T follicular helper cell (primary cell): ENCODE measurements around the gene COPS3.

ENCODE experiments used
- DNase-seq: peaks from one replicate; pipeline ENCODE4 v3.0.0-alpha.2; 2020; ENCODE audit warnings: low read depth

Gene COPS3

DNA sequence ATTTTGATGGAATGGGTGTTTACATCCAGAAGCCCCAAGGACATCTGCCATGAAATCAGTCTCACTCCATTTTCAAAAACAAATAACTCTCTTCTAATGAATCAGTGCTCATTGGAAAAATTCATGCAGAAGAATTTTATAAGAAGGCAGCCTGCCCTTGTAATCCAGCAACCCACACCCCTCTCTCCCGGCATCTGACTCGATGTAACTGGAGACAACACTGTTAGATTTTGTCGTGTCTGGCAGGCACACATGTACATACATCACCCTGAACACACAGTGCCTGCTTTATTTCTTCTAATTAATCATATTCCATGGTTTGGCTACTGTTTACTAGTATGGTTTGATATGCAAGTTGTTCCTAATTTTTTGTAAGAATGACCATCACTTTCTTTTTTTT, 63.1 kb downstream of the COPS3 start:
- no peak for DNase-seq

DNA sequence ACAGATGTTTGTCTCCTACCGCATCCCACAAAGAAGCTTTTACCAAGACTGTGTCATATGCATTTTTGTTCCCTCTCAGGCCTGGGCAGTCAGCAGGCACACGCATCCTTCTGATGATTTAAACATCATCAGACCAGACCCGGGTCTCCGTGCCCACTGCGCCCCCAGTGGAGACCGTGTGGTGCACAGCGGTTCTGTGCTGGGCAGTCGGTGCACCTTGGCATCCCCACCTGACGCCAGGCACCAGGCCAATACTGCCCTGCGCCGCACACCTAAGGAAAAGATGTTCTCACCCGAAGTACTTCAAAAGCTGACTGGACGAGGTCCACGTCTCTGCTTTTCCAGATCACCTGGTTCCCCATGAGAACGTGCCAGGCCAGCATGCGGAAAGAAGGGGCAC, 64.3 kb downstream of the COPS3 start:
- DNase-seq, result no peak

DNA sequence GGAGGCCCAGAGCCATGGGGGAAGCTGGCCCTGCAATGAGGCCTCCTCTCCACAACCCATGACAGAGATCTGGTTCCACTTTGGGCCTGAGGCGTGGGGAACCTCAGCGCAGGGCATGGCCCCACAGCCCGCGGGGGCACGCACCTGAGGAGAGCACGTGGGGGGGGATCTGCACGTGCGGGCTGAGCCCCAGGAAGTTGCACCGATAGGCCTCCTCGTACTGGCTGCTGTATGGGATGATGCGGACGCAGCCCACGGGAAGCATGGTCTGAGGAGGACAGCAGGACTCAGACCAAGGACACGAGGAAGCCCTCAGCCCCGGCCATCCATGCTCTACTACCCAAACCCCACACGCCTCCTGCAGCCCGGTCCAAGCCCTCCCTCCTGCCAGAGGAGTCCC, 64.8 kb downstream of the COPS3 start:
- DNase-seq, result no peak

DNA sequence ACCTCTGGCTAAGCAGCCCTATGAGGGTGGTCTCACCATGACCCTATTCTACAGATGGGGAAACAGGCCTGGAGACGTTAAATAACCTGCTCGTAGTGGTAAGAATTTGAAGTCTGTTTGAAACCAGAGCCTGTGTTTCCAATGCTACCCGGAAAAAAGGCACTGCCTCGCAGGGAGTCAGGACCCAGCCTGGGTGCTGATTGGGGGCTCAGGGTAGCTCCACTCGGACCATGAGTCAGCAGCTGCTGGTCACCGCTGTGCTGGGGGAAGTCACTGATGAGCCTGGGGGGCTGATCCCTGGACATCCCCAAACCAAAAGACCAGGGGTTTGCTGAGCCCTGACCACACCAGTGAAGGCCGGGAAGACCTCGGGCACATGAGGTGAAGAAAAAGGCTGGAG, 65.5 kb downstream of the COPS3 start:
- no peak for DNase-seq

DNA sequence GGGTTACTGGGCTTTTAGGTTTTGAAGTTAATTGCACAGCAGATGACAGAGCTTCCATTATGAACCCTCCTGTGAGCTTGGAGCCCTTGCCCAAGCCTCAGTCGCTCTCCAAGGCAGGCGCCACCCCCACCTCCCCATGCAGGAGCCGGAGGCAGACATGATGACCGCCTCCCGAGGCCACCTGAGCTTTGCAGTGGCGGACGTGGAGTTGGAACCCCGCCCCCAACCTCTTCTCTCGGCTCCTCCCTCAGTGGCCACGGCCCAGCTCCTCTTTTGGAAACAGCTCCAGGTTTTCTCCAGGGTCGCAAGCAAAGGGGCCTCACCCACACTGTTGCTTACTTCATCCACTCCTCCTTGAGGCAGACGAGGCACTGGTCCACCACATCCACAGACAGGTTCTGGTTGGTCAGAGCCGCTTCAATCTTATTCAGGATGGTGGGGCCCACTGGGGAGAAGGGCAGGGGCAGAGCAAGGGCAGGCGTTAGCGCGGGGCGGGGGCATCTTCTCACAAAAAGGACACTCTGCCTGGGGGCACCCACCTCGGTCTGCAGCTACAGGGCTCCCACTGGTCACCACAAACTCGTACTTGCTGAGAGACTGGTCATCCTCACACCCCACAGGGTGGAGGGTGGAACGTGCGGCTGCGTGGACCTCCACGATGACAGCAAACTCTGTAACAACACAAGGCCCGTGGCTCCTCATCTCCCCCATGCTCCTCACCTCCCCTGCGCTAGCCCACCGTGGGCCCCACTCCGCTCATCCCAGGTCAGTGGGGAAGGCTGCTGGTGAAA, 66.2 kb downstream of the COPS3 start:
- DNase-seq, result no peak

DNA sequence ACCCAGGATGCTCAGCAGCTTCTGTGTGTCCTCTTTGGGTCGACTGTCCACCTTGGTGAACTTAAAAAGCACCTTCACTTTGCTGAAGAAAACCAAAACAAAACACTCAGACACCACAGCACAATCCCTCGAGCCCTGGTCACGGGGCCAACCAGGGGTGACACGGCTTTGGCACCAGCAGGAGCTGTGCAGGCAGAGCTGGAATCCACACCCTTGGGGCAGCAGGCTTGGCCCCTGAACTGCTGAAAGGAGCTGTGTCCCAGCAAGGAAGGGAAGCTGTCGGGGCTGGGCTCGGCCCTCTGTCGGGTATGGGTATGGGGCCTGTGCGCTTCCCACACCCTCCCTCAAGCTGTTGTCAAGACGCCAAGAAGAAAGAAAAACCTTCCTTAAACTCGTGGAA, 67.3 kb downstream of the COPS3 start:
- DNase-seq, result no peak

DNA sequence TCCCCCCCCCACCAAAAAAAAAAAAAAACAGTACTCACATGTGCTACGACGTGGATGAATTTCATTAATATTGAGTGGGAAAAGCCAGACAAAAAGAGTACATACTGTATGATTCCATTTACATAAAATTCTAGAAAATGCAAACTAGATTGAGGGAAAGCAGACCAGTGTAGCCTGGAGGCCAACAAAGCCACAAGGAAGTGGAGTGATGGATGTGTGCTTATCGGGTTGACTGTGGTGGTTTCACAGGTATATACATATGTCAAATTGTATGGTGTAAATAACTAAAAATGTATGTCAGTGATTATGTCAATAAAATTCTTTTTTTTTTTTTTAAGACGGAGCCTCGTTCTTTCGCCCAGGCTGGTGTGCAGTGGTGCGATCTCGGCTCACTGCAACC, 73.0 kb downstream of the COPS3 start:
- DNase-seq, result no peak

DNA sequence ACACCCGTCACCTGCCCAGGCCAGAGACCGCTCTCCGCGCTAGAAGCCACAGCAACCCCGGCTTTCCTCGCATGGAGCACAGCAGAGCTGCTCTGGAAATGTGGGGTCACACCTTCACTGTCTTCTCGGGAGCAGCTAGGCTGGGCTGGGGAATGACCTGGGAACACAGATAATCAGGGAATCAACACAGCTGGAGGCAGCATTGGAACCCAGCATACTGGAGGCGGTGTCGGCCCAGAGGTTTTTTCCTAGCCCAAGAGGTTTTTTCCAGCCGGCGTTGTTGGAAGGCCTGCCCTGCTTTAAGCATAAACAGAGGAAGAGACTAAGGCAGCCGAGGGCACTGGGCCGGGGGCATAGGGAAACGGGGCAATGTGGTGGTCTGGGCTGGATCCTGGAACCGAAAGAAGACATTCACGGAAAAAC, 74.1 kb downstream of the COPS3 start:
- no peak for DNase-seq

DNA sequence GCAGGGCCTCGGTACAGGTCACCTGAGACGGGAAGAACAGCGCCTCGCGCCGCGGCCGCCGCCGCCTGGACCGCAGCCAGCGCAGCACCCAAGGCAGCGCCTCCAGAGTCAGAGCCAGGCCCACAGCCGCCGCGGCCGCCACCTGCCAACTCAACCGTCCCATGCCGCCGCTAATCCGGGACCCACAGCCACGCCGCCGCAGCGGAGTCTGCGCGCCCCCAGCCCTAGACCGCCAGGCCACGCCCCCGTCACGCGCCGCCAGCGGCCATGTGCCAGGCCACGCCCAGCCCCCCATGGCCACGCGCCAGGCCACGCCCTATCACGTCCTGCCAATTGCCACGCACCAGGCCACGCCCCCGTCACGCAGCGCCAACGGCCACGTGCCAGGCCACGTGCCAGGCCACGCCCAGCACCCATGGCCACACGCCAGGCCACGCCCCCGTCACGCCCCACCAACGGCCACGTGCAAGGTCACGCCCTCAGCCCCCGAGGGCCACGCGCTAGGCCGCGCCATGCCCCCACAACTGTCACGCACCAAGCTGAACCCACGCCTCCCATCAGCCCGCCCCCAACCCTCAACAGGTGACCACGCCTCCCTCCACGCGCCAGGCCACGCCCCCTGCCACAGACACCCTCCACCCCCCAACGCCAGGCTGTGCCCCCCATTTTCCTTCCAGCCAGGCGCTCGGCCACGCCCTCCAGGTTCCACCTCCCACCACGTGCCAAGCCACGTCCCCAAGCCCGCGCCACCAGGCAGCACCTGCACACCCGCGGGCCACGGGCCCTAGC, 74.7 kb downstream of the COPS3 start, which contains the start of gene PLD6:
Gene PLD6, minus strand, starts transcription at position 210 of the 789 bp plus-strand sequence. Its CDS starts 47 bp downstream, at position 163.
- DNase-seq, result peak; percentile 90

DNA sequence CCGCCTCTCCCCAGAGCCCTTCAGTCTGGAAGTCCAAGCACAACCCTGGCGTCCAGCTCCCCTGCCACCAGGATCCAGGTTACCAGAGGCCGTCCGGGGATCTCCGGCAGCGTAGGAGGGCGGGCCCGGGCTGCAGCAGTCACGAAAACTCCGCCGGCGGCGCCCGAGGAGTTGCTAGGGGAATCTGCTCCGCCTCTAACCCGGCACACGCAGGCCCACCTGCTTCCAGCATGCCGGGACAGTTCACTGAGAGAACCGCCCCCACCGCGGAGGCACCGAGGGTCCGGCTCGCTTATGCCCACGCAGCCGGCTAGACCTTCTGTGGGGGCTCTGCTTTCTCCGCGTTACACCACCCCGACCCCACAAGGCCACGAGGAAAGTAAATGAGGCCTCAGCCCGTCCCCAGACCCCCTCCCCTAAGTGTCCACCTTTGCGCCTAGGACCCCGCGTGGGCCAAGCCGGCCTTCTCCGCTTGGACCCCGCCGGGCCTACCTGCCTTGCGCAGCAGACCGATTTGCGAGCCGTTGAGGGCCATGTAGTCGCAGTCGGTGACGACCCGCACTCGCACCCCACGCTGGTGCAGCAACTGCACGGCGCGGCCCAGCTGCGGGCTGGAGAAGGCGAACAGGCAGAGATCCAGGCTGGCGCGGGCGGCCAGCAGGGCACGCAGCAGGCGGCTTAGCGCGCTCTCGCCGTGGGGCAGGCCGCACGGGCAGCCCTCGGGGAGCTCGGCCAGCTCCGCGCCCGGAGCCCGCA, 75.5 kb downstream of the COPS3 start:
- peak; percentile 38 for DNase-seq

DNA sequence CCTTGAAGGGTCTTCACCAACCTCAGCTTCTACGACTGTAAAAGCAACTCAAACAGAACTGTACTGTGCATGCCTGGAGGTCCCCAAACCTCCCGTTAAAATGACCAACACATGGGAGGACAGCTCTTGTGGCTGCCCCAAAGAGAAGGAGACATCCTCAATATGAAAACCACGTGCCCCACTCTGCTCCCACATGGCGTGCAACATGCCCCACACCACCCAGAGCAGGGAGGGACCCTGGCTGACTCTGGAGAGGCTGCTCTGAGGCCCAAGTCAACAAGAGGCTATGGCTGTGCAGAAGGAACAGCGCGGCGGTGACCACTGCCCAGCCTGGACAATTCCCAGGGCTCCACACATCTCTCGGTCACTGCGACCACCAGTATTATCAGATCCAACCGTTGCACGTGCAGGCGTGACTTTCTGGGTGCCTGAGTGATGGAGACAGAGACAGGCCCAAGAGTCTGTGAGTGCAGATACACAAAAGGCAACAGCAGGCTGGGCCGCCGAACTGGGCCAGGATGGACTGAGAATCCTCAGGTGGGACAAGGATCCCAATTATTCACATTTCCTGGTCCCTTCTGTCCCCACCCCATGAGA, 76.3 kb downstream of the COPS3 start:
- no peak for DNase-seq

DNA sequence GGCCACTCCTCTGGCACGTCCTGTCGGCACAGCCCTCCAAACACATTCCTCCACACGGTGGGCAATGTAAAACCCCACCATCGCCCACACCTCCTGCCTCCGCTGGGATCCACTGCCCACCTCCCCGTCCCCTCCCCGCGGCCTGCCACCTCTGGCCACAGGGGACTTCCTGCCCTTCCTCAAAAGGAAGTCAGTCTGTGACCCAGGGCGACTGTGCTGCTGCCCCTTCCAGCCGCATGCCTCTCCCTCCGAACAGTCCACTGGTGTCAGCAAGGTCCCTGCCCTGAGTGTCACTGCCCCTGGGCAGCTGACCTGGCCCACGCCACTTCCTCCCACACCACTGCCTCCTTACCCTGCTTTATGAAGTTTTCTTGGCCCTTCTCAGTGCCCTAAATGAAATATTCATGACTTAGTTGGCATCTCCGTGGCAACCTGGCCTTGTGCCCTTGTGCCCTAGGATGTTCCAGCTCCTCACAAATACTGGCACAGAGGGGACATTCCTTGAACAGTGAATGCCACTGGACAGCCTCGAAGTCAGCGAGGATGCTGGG, 76.9 kb downstream of the COPS3 start:
- DNase-seq, result no peak

DNA sequence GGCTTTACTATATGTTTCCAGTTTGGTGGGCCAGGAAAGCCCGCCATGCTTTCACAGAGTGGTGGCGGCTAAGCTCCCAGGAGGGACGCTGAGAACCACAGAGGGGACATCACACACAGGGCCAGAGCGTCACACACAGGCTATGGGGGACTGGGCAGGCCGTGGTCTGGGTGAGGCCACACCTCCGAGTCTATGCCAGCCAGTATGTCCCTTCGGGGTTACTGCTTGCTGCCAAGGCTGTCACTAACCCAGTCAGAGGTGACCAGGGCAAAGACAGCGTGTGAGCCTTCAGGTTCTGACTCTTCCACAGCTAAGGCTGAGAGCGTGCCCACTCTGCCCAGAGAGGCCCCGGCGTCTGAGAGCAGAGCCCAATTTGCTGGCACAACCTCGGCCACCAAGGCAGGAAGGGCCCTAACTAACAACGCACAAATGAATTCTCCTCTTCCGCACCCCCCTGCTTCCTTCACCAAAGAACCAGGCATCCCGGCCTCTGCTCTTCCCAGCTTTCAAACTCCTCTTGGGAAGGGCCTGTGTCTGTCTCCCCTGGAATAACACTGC, 77.8 kb downstream of the COPS3 start:
- no peak for DNase-seq

DNA sequence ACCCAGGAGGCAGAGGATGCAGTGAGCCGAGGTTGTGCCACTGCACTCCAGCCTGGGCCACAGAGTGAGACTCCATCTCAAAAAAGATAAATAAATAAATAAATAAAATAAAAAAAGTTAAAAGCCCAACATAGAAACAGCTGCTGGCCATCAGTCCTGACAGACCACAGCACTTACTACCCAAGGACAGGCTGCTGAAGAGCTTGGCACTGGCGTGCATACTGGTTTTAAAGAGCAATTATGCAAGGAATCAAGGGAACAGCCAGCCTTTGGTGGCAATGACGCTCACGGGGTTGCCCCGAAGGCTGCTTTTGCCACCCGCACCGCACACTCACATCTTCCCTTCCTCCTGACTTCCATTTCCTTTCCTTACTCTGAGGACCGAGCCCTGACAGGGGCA, 79.1 kb downstream of the COPS3 start:
- DNase-seq, result no peak

DNA sequence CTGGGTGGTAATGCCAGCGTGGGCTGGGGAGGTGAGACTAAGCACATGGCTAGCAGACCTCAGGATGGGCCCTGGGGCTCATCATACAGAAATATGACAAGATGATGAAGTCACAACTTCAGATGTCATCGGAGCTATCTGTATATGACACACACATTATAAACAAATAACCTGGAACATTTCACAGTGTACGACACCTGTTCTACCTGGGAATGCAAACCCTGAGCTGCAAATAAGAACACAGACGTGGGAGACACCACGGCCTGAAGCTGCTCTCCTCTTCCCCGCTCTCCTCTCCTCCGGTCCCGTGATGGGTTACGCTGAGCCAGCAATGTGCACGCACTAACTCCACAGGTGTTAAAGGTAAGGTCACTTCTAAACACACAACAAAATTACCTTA, 79.8 kb downstream of the COPS3 start:
- no peak for DNase-seq

DNA sequence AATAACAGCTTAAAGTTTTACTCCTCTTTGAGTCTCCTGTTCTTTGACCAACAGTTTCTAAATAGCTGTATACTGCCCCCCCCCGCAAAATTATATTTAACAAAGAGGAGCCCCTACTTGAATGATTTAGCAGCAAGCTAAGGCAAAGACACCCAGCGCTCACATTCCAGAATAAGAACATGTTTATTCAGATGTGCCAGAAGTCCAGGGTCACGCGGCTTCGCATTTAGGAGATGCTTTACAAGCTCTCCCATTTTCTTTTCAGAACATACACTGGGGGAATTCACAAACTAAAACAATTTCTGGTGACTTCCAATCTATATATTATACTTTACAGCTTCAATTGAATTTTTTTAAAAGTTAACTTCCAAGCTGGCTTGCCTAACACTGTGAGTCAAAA, 80.2 kb downstream of the COPS3 start:
- no peak for DNase-seq

DNA sequence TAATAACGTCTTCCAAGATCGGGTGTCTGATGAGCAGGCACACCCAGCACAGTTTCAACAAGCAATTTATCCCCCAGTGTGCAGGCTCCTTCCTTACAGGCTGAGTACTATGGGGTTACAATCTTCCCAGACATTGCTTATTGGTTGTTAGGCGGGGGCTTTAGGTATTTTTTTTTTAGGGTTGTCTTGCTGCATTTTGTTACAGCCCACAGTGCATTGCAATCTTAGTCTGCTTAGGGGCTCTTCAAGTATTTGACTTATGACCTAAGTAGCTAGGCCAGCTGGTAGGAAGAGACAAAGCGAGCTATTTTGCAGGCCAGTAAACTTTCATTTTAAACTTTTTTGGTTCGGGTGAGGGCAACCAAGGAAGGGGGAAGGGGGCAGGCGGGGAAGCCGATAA, 80.7 kb downstream of the COPS3 start:
- no peak for DNase-seq

DNA sequence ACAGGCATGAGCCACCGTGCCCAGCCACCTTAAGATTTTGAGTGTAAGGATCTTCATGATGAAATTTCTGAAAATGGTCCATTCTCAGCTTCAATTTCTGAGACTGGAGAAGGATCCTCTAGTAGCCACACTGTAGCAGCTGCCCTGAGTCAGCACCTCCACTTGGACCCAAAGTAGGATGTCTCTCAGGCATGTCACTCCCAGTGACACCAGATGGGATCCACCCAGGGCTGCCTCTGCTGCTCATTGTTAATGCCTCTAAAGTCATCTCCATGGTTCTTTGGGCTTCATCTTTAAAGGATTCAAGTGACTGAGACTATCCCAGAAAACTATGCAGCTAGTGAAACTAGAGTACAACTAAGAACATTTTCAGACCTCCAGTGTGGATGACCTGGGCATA, 82.8 kb downstream of the COPS3 start:
- DNase-seq, result no peak

DNA sequence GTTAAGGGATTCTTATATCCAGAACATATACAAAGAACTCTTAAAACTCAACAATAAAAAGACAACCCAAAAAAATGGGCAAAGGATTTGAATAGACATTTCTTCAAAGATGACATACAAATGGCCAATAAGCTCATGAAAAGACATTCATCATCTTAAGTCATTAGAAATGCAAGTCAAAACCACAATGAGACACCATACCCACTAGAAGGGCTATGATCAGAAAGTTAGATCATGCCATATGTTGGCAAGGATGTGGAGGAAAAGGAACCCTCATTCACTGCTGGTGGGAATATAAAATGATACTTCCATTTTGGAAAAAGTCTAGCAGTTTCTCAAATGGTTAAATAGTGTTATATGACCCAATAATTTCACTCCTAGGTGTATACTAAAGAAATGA, 84.3 kb downstream of the COPS3 start:
- no peak for DNase-seq
